HepG2 (cell line): ENCODE results near the gene NUDT13. TPM values are rescaled to one million over a fixed set of nuclear protein-coding genes. Genes with fewer than 3 reads are reported as not detected.

Source experiments
- DPF2 ChIP-seq: sonication (generic); formaldehyde crosslinking; IDR thresholded peaks from 2 replicates; pipeline ENCODE4 v1.4.0; 2020; ENCODE audit warnings: mild to moderate bottlenecking, low read depth, missing genetic modification reagents, borderline replicate concordance
- EEA1 ChIP-seq: sonication (generic); formaldehyde crosslinking; IDR thresholded peaks from 2 replicates; pipeline ENCODE4 v1.5.1; 2020; ENCODE audit warnings: mild to moderate bottlenecking, missing genetic modification reagents, borderline replicate concordance
- FOXK1 ChIP-seq: sonication (generic); formaldehyde crosslinking; IDR thresholded peaks from 2 replicates; pipeline ENCODE4 v1.4.0; 2020; ENCODE audit warnings: low read depth, missing genetic modification reagents, borderline replicate concordance
- HMGA1 ChIP-seq: sonication (generic); formaldehyde crosslinking; conservative IDR thresholded peaks from 2 replicates; pipeline ENCODE4 v1.4.0; 2020; ENCODE audit warnings: missing genetic modification reagents
- IRF1 ChIP-seq: sonication (generic); formaldehyde crosslinking; IDR thresholded peaks from 2 replicates; pipeline ENCODE4 v1.4.0; 2020; ENCODE audit warnings: low read depth, mild to moderate bottlenecking, missing genetic modification reagents
- JDP2 ChIP-seq: sonication (generic); formaldehyde crosslinking; IDR thresholded peaks from 2 replicates; pipeline ENCODE4 v1.8.1; 2022; ENCODE audit warnings: missing genetic modification reagents, borderline replicate concordance
- KLF15 ChIP-seq: sonication (generic); formaldehyde crosslinking; IDR thresholded peaks from 2 replicates; pipeline ENCODE4 v1.8.1; 2023; ENCODE audit warnings: borderline replicate concordance, mild to moderate bottlenecking, inconsistent platforms, missing genetic modification reagents, mixed read lengths
- MLLT10 ChIP-seq: sonication (generic); formaldehyde crosslinking; IDR thresholded peaks from 2 replicates; pipeline ENCODE4 v1.4.0; 2020; ENCODE audit warnings: missing genetic modification reagents
- MTA3 ChIP-seq: sonication (generic); formaldehyde crosslinking; IDR thresholded peaks from 2 replicates; pipeline ENCODE4 v1.4.0; 2020; ENCODE audit warnings: missing genetic modification reagents
- NFIB ChIP-seq: sonication (generic); formaldehyde crosslinking; IDR thresholded peaks from 2 replicates; pipeline ENCODE4 v1.9.0; 2021; ENCODE audit warnings: missing genetic modification reagents, mild to moderate bottlenecking, borderline replicate concordance
- NR2F6 ChIP-seq, 2 experiments: IDR thresholded peaks; 2 replicates each; pipeline ENCODE4 v1.6.1; 2016; ENCODE audit warnings: antibody characterized with exemption in 1 of 2, mild to moderate bottlenecking in 1 of 2
- SRF ChIP-seq: IDR thresholded peaks from 2 replicates; pipeline ENCODE4 v1.6.1; 2011; ENCODE audit warnings: mild to moderate bottlenecking, low read depth, low read length, moderate library complexity
- TCF12 ChIP-seq, 2 experiments: fragments of 450-650 bp in 1 of 2; sonication (generic) in 1 of 2; formaldehyde crosslinking in 1 of 2; IDR thresholded peaks; 2 replicates each; pipeline versions ENCODE4 v1.6.1 to v1.8.0; 2017 to 2022; ENCODE audit warnings: antibody characterized with exemption in 1 of 2, mild to moderate bottlenecking in 1 of 2, missing genetic modification reagents in 1 of 2, moderate library complexity in 1 of 2
- TMF1 ChIP-seq: sonication (generic); formaldehyde crosslinking; IDR thresholded peaks from 2 replicates; pipeline ENCODE4 v1.8.1; 2022; ENCODE audit warnings: low read depth, missing genetic modification reagents
- ZKSCAN1 ChIP-seq: fragments of 150-350 bp; IDR thresholded peaks from 2 replicates; pipeline ENCODE4 v1.6.1; 2014; ENCODE audit warnings: low read length
- ZNF276 ChIP-seq: sonication (generic); formaldehyde crosslinking; IDR thresholded peaks from 2 replicates; pipeline ENCODE4 v1.4.0; 2020; ENCODE audit warnings: mild to moderate bottlenecking, low read depth, missing genetic modification reagents
- ZXDC ChIP-seq: sonication (generic); formaldehyde crosslinking; IDR thresholded peaks from 2 replicates; pipeline ENCODE4 v1.5.0; 2020; ENCODE audit warnings: mild to moderate bottlenecking, missing genetic modification reagents
- polyA plus RNA-seq, 8 experiments: library from polyadenylated mRNA; depleted of rRNA in 3 of 8; stranded (reverse) in 7 of 8; unstranded in 1 of 8; fragments of >200 nt; fragmentation: Illumina TruSeq in 4 of 8; extraction: Trizol in 4 of 8; gene quantifications; 2 replicates each; pipeline versions ENCODE4 v1.2.1 to v1.2.3, GENCODE V29; 2011 to 2016; ENCODE audit warnings: low read depth in 4 of 8, missing spikeins in 1 of 8, mixed read lengths in 1 of 8; ENCODE audit not compliant: insufficient read depth in 1 of 8
- total RNA-seq, 5 experiments: library from RNA; depleted of rRNA; stranded (reverse); fragments of >200 nt; fragmentation: Illumina TruSeq; extraction: Trizol; gene quantifications; 2 replicates each; pipeline ENCODE4 v1.2.3, GENCODE V29; 2016; ENCODE audit warnings: low read depth in 1 of 5
- TF ChIP-seq, protein P1 (sequence below): sonication (generic); formaldehyde crosslinking; conservative IDR thresholded peaks from 2 replicates; pipeline ENCODE4 v1.4.0; 2020; ENCODE audit warnings: mild to moderate bottlenecking, missing genetic modification reagents, moderate library complexity
- TF ChIP-seq, protein P2 (sequence below): sonication (generic); formaldehyde crosslinking; IDR thresholded peaks from 2 replicates; pipeline ENCODE4 v1.8.1; 2023; ENCODE audit warnings: mild to moderate bottlenecking, missing genetic modification reagents

NUDT13 gene
- total and polyA plus RNA-seq, 2 of the 13 experiments (the other 11 are each of a cell fraction or from before 2014, with no cell fraction given): 4.2 to 6.5 TPM

GRCh38 chr10:73088304-73088703 lies 22.0 kb upstream of the NUDT13 start (continued):
- TF ChIP-seq, protein P1, sequence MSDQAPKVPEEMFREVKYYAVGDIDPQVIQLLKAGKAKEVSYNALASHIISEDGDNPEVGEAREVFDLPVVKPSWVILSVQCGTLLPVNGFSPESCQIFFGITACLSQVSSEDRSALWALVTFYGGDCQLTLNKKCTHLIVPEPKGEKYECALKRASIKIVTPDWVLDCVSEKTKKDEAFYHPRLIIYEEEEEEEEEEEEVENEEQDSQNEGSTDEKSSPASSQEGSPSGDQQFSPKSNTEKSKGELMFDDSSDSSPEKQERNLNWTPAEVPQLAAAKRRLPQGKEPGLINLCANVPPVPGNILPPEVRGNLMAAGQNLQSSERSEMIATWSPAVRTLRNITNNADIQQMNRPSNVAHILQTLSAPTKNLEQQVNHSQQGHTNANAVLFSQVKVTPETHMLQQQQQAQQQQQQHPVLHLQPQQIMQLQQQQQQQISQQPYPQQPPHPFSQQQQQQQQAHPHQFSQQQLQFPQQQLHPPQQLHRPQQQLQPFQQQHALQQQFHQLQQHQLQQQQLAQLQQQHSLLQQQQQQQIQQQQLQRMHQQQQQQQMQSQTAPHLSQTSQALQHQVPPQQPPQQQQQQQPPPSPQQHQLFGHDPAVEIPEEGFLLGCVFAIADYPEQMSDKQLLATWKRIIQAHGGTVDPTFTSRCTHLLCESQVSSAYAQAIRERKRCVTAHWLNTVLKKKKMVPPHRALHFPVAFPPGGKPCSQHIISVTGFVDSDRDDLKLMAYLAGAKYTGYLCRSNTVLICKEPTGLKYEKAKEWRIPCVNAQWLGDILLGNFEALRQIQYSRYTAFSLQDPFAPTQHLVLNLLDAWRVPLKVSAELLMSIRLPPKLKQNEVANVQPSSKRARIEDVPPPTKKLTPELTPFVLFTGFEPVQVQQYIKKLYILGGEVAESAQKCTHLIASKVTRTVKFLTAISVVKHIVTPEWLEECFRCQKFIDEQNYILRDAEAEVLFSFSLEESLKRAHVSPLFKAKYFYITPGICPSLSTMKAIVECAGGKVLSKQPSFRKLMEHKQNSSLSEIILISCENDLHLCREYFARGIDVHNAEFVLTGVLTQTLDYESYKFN (CRISPR knock-in tag): peak; percentile 77
- TF ChIP-seq EEA1 (CRISPR knock-in tag): no peak
- TF ChIP-seq DPF2 (CRISPR knock-in tag): 0 out of 2 replicates have a peak, but pooled peaks have one; percentile 18
- TF ChIP-seq IRF1 (CRISPR knock-in tag): no peak
- TF ChIP-seq TCF12 (IDR thresholded peaks at IDR 0.05): no peak
- TF ChIP-seq TCF12 (CRISPR knock-in tag; IDR thresholded peaks at IDR 0.05): no peak
- no peak for TF ChIP-seq ZXDC (CRISPR knock-in tag)
- no peak for TF ChIP-seq SRF
- no peak for TF ChIP-seq NFIB (CRISPR knock-in tag)
- no peak for TF ChIP-seq TMF1 (CRISPR knock-in tag)
- TF ChIP-seq MTA3 (CRISPR knock-in tag): no peak
- TF ChIP-seq FOXK1: 0 out of 2 replicates have a peak, but pooled peaks have one; percentile 56
- TF ChIP-seq, protein P2, sequence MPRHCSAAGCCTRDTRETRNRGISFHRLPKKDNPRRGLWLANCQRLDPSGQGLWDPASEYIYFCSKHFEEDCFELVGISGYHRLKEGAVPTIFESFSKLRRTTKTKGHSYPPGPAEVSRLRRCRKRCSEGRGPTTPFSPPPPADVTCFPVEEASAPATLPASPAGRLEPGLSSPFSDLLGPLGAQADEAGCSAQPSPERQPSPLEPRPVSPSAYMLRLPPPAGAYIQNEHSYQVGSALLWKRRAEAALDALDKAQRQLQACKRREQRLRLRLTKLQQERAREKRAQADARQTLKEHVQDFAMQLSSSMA (CRISPR knock-in tag): no peak
- no peak for TF ChIP-seq MLLT10 (CRISPR knock-in tag)
- no peak for TF ChIP-seq KLF15 (CRISPR knock-in tag)
- no peak for TF ChIP-seq ZKSCAN1
- TF ChIP-seq ZNF276: no peak
- no peak for TF ChIP-seq JDP2 (CRISPR knock-in tag)
- TF ChIP-seq NR2F6 (IDR thresholded peaks at IDR 0.05): peak; percentile 67
- TF ChIP-seq NR2F6 (CRISPR knock-in tag; IDR thresholded peaks at IDR 0.05): peak; percentile 59
- no peak for TF ChIP-seq HMGA1 (CRISPR knock-in tag)
